DOHH2 (cell line): ENCODE data around the gene ASRGL1.
A peak's percentile ranks its signal among the peaks of the same experiment; 100 is the strongest.

Source experiments
- H3F3A ChIP-seq: fragments of 200-600 bp; sonication (generic), shearing (Covaris generic); 2 replicates; pipeline ENCODE4 v1.6.0; 2016; ENCODE audit warnings: antibody characterized with exemption, mild to moderate bottlenecking; ENCODE audit not compliant: control insufficient read depth, insufficient read depth
- H3K27ac ChIP-seq: fragments of 200-600 bp; sonication (generic); 2 replicates; pipeline ENCODE4 v1.5.1; 2014; ENCODE audit warnings: low read depth, mild to moderate bottlenecking, low read length, moderate library complexity
- H3K27me3 ChIP-seq: fragments of 200-600 bp; sonication (generic); 2 replicates; pipeline ENCODE4 v1.6.1; 2014; ENCODE audit warnings: mild to moderate bottlenecking, low read length, mixed read lengths; ENCODE audit not compliant: control insufficient read depth
- H3K36me3 ChIP-seq: fragments of 200-600 bp; sonication (generic); 2 replicates; pipeline ENCODE4 v1.6.1; 2014; ENCODE audit warnings: mild to moderate bottlenecking, low read length, moderate library complexity, mixed read lengths; ENCODE audit not compliant: control insufficient read depth
- H3K4me1 ChIP-seq: fragments of 200-600 bp; sonication (generic); 2 replicates; pipeline ENCODE4 v1.6.1; 2014; ENCODE audit warnings: mild to moderate bottlenecking, low read length, mixed read lengths; ENCODE audit not compliant: control insufficient read depth
- H3K4me2 ChIP-seq: fragments of 200-600 bp; sonication (generic); 2 replicates; pipeline ENCODE4 v1.6.0; 2014; ENCODE audit warnings: mild to moderate bottlenecking, low read length, moderate library complexity
- H3K4me3 ChIP-seq: fragments of 200-600 bp; sonication (generic); 2 replicates; pipeline ENCODE4 v1.5.1; 2014; ENCODE audit warnings: mild to moderate bottlenecking, low read length, mixed read lengths
- H3K79me2 ChIP-seq: fragments of 200-600 bp; sonication (generic); 2 replicates; pipeline ENCODE4 v1.6.1; 2014; ENCODE audit warnings: mild to moderate bottlenecking, low read length, mixed read lengths; ENCODE audit not compliant: control insufficient read depth
- H3K9me2 ChIP-seq: fragments of 200-600 bp; sonication (generic); replicated peaks from 2 replicates; pipeline ENCODE4 v1.6.1; 2014; ENCODE audit warnings: mild to moderate bottlenecking, low read length, mixed read lengths; ENCODE audit not compliant: control insufficient read depth
- H3K9me3 ChIP-seq: fragments of 200-600 bp; sonication (generic); 2 replicates; pipeline ENCODE4 v1.6.1; 2014; ENCODE audit warnings: antibody characterized with exemption, low read length, mixed read lengths; ENCODE audit not compliant: control insufficient read depth, insufficient read depth
- H4K20me1 ChIP-seq: fragments of 200-600 bp; sonication (generic); 2 replicates; pipeline ENCODE4 v1.6.0; 2014; ENCODE audit warnings: low read depth, mild to moderate bottlenecking, antibody characterized with exemption, low read length, moderate library complexity; ENCODE audit not compliant: control insufficient read depth, insufficient read depth
- EZH2phosphoT487 ChIP-seq: fragments of 200-600 bp; sonication (generic); IDR thresholded peaks from 2 replicates; pipeline ENCODE4 v1.6.1; 2017; ENCODE audit warnings: borderline replicate concordance, mild to moderate bottlenecking, antibody characterized with exemption, low read length, moderate library complexity, mixed read lengths
- TF ChIP-seq, protein P1 (sequence below): fragments of 200-600 bp; sonication (generic); IDR thresholded peaks from one replicate; pipeline ENCODE4 v1.5.1; 2014; ENCODE audit warnings: antibody characterized with exemption, mild to moderate bottlenecking, low read depth, low read length; ENCODE audit not compliant: poor library complexity, severe bottlenecking

The ASRGL1 gene

DNA sequence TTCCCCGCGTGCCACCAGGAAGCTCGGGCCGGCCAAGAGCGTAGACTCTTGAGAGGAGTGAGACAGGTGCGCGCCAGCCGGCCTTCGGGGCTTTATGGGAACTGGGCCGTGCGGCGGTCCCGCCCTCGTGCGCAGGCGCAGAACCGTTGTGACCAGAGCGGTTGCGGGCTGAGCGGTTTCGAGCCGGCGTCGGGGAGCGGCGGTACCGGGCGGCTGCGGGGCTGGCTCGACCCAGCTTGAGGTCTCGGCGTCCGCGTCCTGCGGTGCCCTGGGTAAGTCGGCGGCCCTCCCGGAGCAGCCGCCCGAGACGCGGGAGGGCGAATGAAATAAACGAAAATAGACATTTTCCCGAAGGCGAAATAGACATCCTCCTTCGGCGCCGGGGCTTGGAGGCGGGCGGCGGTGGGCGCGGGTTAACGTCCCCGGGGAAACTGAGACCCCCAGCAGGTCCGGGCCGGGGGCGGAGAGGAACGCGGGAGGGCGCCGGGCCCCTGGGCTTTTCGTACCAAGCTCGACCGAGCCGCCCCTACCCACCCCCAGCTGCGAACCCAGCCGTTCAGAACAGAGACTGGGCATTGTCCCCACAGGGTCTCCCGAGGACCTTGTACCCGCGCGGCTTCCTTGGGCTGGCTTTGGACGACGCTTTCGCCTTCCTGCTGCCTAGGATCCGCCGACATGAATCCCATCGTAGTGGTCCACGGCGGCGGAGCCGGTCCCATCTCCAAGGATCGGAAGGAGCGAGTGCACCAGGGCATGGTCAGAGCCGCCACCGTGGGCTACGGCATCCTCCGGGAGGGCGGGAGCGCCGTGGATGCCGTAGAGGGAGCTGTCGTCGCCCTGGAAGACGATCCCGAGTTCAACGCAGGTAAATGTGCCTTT lies at the start of gene ASRGL1:
TSS of gene ASRGL1 (plus strand) at position 146 of the 879 bp plus-strand sequence. CDS start at position 676, 530 bp downstream.
- peak; percentile 70; the same call in 1 of the 2 replicates for TF ChIP-seq EZH2phosphoT487
- TF ChIP-seq, protein P1, sequence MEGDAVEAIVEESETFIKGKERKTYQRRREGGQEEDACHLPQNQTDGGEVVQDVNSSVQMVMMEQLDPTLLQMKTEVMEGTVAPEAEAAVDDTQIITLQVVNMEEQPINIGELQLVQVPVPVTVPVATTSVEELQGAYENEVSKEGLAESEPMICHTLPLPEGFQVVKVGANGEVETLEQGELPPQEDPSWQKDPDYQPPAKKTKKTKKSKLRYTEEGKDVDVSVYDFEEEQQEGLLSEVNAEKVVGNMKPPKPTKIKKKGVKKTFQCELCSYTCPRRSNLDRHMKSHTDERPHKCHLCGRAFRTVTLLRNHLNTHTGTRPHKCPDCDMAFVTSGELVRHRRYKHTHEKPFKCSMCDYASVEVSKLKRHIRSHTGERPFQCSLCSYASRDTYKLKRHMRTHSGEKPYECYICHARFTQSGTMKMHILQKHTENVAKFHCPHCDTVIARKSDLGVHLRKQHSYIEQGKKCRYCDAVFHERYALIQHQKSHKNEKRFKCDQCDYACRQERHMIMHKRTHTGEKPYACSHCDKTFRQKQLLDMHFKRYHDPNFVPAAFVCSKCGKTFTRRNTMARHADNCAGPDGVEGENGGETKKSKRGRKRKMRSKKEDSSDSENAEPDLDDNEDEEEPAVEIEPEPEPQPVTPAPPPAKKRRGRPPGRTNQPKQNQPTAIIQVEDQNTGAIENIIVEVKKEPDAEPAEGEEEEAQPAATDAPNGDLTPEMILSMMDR, result no peak
- no peaks in the 10 kb centered on the region for H4K20me1 ChIP-seq
- peak within 1 kb of the TSS; percentile 60 for H3K4me3 ChIP-seq
- peak within 1 kb of the TSS; percentile 48 for H3K4me2 ChIP-seq
- no peaks in the 10 kb centered on the region for H3K9me3 ChIP-seq
- H3K9me2 ChIP-seq, result no peaks in the 10 kb centered on the region
- no peaks in the 10 kb centered on the region; the same call in 1 of the 2 replicates for H3F3A ChIP-seq
- H3K4me1 ChIP-seq, result peaks cover 6% of the 10 kb centered on the region
- H3K27me3 ChIP-seq, result peaks cover 44% of the 10 kb centered on the region
- H3K27ac ChIP-seq, result no peak within 1 kb of the TSS
- H3K79me2 ChIP-seq, result no peaks in the 10 kb centered on the region
- H3K36me3 ChIP-seq, result no peaks in the 10 kb centered on the region

DNA sequence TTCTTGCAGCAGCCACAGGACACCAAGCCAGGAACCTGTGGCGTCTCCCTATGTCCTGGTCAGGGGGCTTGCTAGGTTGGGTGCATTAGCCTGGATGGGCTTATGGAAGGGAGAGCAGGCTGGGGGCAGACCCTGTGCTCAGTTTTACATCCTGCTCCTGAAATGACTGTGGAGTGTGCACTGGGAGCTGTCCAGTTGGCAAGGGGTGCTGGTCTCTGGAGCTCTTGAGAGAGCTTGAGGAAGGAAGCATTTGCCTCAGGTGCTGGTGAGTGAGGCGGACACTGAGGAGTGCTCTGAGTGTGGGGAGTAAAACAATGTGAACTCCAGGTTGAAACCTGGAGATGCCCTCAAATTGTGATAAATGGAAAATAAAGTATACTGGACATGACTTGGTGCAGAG lies 41.7 kb upstream of the ASRGL1 start:
- H3F3A ChIP-seq, result no peaks in the 10 kb centered on the region
- no peaks in the 10 kb centered on the region for H3K9me3 ChIP-seq
- TF ChIP-seq EZH2phosphoT487, result no peak
- TF ChIP-seq, protein P1, result no peak
- H3K27ac ChIP-seq, result no peak overlapping the region
- H3K36me3 ChIP-seq, result no peaks in the 10 kb centered on the region
- H4K20me1 ChIP-seq, result no peaks in the 10 kb centered on the region
- H3K4me3 ChIP-seq, result no peak overlapping the region
- peaks cover 16% of the 10 kb centered on the region; the same call in 1 of the 2 replicates for H3K27me3 ChIP-seq
- no peak overlapping the region for H3K4me2 ChIP-seq
- H3K79me2 ChIP-seq, result no peaks in the 10 kb centered on the region
- H3K9me2 ChIP-seq, result no peaks in the 10 kb centered on the region
- no peaks in the 10 kb centered on the region for H3K4me1 ChIP-seq

DNA sequence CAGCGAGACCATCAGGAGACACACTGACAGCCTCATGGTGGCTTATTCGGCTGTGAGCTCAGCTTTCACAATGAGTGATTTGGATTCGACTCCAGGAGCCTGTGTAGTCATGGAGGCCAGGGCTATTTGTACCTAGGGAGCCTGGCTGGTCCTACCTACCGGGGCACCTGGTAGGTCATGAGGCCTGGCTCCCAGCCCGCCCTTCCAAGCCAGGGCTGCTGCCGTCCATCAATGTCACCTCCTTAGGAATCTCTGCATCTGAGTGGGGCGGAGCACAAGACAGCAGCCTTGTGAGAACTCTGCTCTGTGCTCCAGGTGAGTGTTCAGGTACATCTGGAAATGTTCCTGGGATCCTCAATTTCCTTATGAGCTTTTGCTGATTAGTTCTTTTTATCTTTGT lies 38.3 kb upstream of the ASRGL1 start, which contains the start of gene SCGB1D4:
TSS of gene SCGB1D4 (minus strand) at position 101 of the 400 bp plus-strand sequence. CDS start at position 36, 65 bp downstream.
- H3K36me3 ChIP-seq, result no peaks in the 10 kb centered on the region

More for the DNA sequence above, 38.3 kb upstream of the ASRGL1 start, which contains the start of gene SCGB1D4:
- Histone ChIP-seq H3K9me3 (no peaks in the 10 kb centered on the region), H3K27me3 (peaks cover 22% of the 10 kb centered on the region; the same call in 1 of the 2 replicates), H3K79me2 (no peaks in the 10 kb centered on the region), H4K20me1 (no peaks in the 10 kb centered on the region), H3F3A (no peaks in the 10 kb centered on the region), H3K4me1 (no peaks in the 10 kb centered on the region), H3K4me2 (no peak within 1 kb of the TSS), H3K9me2 (no peaks in the 10 kb centered on the region), H3K4me3 (no peak within 1 kb of the TSS), H3K27ac (no peak within 1 kb of the TSS)
- TF ChIP-seq EZH2phosphoT487, result no peak
- TF ChIP-seq, protein P1, result no peak
